ENCODE measurements around the gene TAS1R2.

DNA sequence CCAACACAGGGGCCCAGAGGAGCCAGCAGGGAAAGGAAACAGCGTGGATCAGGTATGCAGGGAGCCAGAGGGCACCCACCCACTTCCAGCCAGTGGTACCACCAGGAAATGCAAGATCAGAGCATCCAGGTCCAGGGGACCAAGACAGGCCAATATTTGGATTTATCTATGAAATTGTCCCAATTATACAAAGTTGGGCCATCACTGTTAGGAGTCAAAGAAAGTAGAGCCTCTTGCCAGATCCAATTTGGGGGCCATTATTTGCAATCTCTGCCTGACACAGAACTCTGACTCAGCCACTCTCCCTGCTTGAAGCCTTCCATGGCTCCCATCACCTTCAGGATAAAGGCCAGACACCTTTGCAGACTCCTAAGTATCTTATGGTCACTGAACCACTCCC is 21.1 kb upstream of the TAS1R2 start:
- TF ChIP-seq POLR2AphosphoS5 (IDR thresholded peaks at IDR 0.05), result no peak
- no peak for TF ChIP-seq CTCF (IDR thresholded peaks at IDR 0.05)
- no peak for TF ChIP-seq POLR2A (IDR thresholded peaks at IDR 0.05)
